M059J (cell line): ENCODE results near the gene FOXO6. TPM values are rescaled to one million over a fixed set of nuclear protein-coding genes. Genes with fewer than 3 reads are reported as not detected.
A peak's percentile ranks its signal among the peaks of the same experiment; 100 is the strongest.
"Not testable (repeated sequence)": the region's sequence is repeated elsewhere in the genome, so short reads cannot be mapped to it uniquely, and the experiment has no call there.

Source experiments
- DNase-seq: peaks from one replicate; pipeline ENCODE4 v3.0.0-alpha.2; 2012; ENCODE audit warnings: low read depth
- total RNA-seq: library from RNA; depleted of rRNA; stranded (reverse); fragments of >200 nt; shearing (Covaris generic); gene quantifications from 2 replicates; pipeline ENCODE4 v1.2.3, GENCODE V29; 2014

FOXO6 gene
- total RNA-seq, 1 experiment from 2014 or later, result 0.57 TPM

- no peak for DNase-seq
Observed at GRCh38 chr1:41328780-41329640, 32.2 kb upstream of the FOXO6 start.

- DNase-seq, result no peak
Observed at GRCh38 chr1:41329662-41330587, 31.3 kb upstream of the FOXO6 start.

GRCh38 chr1:41330588-41331545 lies 30.4 kb upstream of the FOXO6 start:
- DNase-seq, result no peak

GRCh38 chr1:41331546-41331917 lies 29.7 kb upstream of the FOXO6 start:
- no peak for DNase-seq

GRCh38 chr1:41332161-41332560 lies 29.1 kb upstream of the FOXO6 start:
- not testable (repeated sequence) for DNase-seq

- DNase-seq, result peak; percentile 93
Observed at GRCh38 chr1:41333146-41333784, 28.0 kb upstream of the FOXO6 start.

GRCh38 chr1:41338820-41339219 lies 22.4 kb upstream of the FOXO6 start:
- DNase-seq, result no peak

GRCh38 chr1:41340655-41341364 lies 20.4 kb upstream of the FOXO6 start:
- no peak for DNase-seq

GRCh38 chr1:41341365-41341683 lies 19.9 kb upstream of the FOXO6 start:
- DNase-seq, result peak; percentile 40

- peak; percentile 59 for DNase-seq
Observed at GRCh38 chr1:41341772-41342562, 19.3 kb upstream of the FOXO6 start.

- DNase-seq, result no peak
Observed at GRCh38 chr1:41342774-41343355, 18.4 kb upstream of the FOXO6 start.

GRCh38 chr1:41343790-41344699 lies 17.2 kb upstream of the FOXO6 start:
- DNase-seq, result peak; percentile 68

- DNase-seq, result no peak
Observed at GRCh38 chr1:41344708-41345159, 16.5 kb upstream of the FOXO6 start.

- no peak for DNase-seq
Observed at GRCh38 chr1:41345434-41346075, 15.7 kb upstream of the FOXO6 start.

- DNase-seq, result peak; percentile 56
Observed at GRCh38 chr1:41347276-41347675, 14.0 kb upstream of the FOXO6 start.

GRCh38 chr1:41348394-41348793 lies 12.8 kb upstream of the FOXO6 start:
- DNase-seq, result no peak

GRCh38 chr1:41349361-41350054 lies 11.7 kb upstream of the FOXO6 start:
- no peak for DNase-seq
